GM12892 (cell line): ENCODE data around the gene POLR1A.

Experiments
- POLR2A ChIP-seq: IDR thresholded peaks from 2 replicates; pipeline ENCODE4 v1.6.1; 2011; ENCODE audit warnings: low read depth, low read length, control low read depth
- POLR2AphosphoS5 ChIP-seq: IDR thresholded peaks from 2 replicates; pipeline ENCODE4 v1.6.1; 2011; ENCODE audit warnings: low read depth, low read length, control low read depth
- TAF1 ChIP-seq: IDR thresholded peaks from 2 replicates; pipeline ENCODE4 v1.6.1; 2011; ENCODE audit warnings: low read depth, mild to moderate bottlenecking, control low read depth, low read length, borderline replicate concordance

- TF ChIP-seq POLR2A = no peak
- no peak for TF ChIP-seq POLR2AphosphoS5
- TF ChIP-seq TAF1 = no peak
Measured at GRCh38 chr2:86118130-86118529, 12.4 kb upstream of the POLR1A start.
